HepG2 (cell line): Measurements from ENCODE around the gene RASL10B.

Source experiments
- MAX ChIP-seq: IDR thresholded peaks from 2 replicates; pipeline ENCODE4 v1.6.1; 2012; ENCODE audit warnings: inconsistent platforms
- ZNF609 ChIP-seq: sonication (generic); formaldehyde crosslinking; IDR thresholded peaks from 2 replicates; pipeline ENCODE4 v1.4.0; 2020; ENCODE audit warnings: mild to moderate bottlenecking, missing genetic modification reagents, borderline replicate concordance

GRCh38 chr17:35765756-35766488, 34.5 kb downstream of the RASL10B start:
- TF ChIP-seq ZNF609 (CRISPR knock-in tag) (no peak), MAX (no peak)
